Osteoblast (primary cell): ENCODE data around the gene C1QTNF2. TPM values are rescaled to one million over a fixed set of nuclear protein-coding genes. Genes with fewer than 3 reads are reported as not detected.

Experiments
- DNase-seq: peaks from one replicate; pipeline ENCODE4 v3.0.0; 2011; ENCODE audit warnings: low spot score, mixed read lengths; ENCODE audit not compliant: insufficient read length; ENCODE audit errors: missing footprints
- H2AFZ ChIP-seq: 2 replicates; pipeline ENCODE4 v1.6.0; 2011; ENCODE audit warnings: mild to moderate bottlenecking, low read length
- H3K27ac ChIP-seq: 2 replicates; pipeline ENCODE4 v1.5.1; 2011; ENCODE audit warnings: mild to moderate bottlenecking, low read depth, low read length, moderate library complexity
- H3K27me3 ChIP-seq: 2 replicates; pipeline ENCODE4 v1.6.0; 2012; ENCODE audit warnings: mild to moderate bottlenecking, control low read depth, inconsistent platforms, low read length, moderate library complexity; ENCODE audit not compliant: insufficient read depth
- H3K36me3 ChIP-seq: 2 replicates; pipeline ENCODE4 v1.5.1; 2011; ENCODE audit warnings: mild to moderate bottlenecking, low read length, control low read depth, moderate library complexity; ENCODE audit not compliant: insufficient read depth
- H3K4me1 ChIP-seq: 2 replicates; pipeline ENCODE4 v1.5.1; 2011; ENCODE audit warnings: mild to moderate bottlenecking, low read length, control low read depth, moderate library complexity; ENCODE audit not compliant: insufficient read depth
- H3K4me2 ChIP-seq: 2 replicates; pipeline ENCODE4 v1.6.0; 2011; ENCODE audit warnings: mild to moderate bottlenecking, low read length; ENCODE audit not compliant: insufficient read depth
- H3K4me3 ChIP-seq: fragments of 200-600 bp; sonication (generic); 3 replicates; pipeline ENCODE4 v1.5.1; 2012; ENCODE audit warnings: mild to moderate bottlenecking, low read length, inconsistent platforms; ENCODE audit not compliant: insufficient read depth
- H3K79me2 ChIP-seq: 2 replicates; pipeline ENCODE4 v1.6.0; 2012; ENCODE audit warnings: mild to moderate bottlenecking, low read length, control low read depth, inconsistent platforms; ENCODE audit not compliant: insufficient read depth
- H3K9me3 ChIP-seq: 2 replicates; pipeline ENCODE4 v1.5.1; 2011; ENCODE audit warnings: low read depth, low read length, control low read depth
- H4K20me1 ChIP-seq: 2 replicates; pipeline ENCODE4 v1.6.0; 2012; ENCODE audit warnings: mild to moderate bottlenecking, low read length, control low read depth; ENCODE audit not compliant: insufficient read depth
- total RNA-seq: library from RNA; depleted of rRNA; stranded (reverse); fragments of >200 nt; gene quantifications from 2 replicates; pipeline ENCODE4 v1.2.3, GENCODE V29; 2012
- TF ChIP-seq, protein P1 (sequence below): IDR thresholded peaks from 2 replicates; pipeline ENCODE4 v1.5.1; 2011; ENCODE audit warnings: mild to moderate bottlenecking, low read depth, low read length, moderate library complexity; ENCODE audit errors: extremely low read depth

The C1QTNF2 gene
- total RNA-seq, 1 donor: under 0.01 TPM

DNA sequence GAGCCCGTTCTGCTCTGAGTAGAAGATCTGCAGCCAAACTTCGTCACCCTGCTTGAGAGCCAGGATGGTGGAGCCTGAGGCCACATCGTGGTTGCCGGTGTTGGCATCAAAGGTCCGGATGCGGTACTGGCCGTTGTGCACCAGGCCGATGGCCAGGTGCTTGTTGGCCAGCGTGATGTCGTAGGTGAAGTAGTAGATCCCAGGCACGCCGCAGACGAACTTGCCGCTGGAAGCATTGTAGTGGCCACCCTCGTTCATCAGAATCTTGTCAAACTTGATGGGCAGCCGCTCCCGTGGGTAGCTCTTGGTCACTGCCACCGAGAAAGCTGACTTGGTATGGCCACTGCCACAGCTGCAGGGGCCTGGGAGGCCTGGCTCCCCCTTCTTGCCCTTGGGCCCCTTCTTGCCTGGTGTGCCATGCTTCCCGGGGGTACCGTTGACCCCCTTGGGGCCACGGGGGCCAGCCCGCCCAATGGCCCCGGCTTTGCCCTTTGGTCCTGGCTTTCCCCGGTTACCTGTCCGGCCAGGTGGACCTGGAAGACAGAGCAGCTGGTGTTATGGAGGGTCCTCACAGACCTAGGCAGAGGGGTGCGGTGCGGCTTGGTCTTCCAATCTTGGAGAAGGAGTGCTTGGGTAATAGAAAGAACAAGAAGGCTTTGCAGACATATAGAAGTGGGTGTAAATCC lies 21.0 kb downstream of the C1QTNF2 start:
- no peaks in the 10 kb centered on the region for H4K20me1 ChIP-seq
- TF ChIP-seq, protein P1, sequence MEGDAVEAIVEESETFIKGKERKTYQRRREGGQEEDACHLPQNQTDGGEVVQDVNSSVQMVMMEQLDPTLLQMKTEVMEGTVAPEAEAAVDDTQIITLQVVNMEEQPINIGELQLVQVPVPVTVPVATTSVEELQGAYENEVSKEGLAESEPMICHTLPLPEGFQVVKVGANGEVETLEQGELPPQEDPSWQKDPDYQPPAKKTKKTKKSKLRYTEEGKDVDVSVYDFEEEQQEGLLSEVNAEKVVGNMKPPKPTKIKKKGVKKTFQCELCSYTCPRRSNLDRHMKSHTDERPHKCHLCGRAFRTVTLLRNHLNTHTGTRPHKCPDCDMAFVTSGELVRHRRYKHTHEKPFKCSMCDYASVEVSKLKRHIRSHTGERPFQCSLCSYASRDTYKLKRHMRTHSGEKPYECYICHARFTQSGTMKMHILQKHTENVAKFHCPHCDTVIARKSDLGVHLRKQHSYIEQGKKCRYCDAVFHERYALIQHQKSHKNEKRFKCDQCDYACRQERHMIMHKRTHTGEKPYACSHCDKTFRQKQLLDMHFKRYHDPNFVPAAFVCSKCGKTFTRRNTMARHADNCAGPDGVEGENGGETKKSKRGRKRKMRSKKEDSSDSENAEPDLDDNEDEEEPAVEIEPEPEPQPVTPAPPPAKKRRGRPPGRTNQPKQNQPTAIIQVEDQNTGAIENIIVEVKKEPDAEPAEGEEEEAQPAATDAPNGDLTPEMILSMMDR: no peak

DNA sequence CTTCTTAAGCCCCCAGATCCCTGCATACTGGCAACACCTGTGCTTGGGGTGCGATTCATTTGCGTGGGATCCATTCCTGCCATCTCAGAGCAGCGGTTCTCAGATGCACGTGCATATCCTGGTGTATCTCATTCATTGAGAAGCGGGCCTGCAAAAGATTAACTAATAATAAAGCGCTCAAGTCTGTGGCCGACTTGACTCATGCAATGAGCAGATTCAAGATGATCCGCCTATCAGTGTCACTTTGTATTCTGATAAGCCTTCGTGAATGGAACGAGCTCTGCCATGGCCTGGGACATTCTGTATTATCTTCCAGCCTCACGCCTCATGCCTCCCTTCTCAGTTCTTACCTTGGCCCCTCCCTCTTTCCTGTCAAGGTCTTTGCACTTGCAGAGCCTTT lies 22.3 kb downstream of the C1QTNF2 start:
- DNase-seq: no peak
- no peaks in the 10 kb centered on the region for H3K4me1 ChIP-seq
- no peaks in the 10 kb centered on the region for H3K36me3 ChIP-seq
- TF ChIP-seq, protein P1: no peak
- H3K4me3 ChIP-seq: no peak overlapping the region
- H3K9me3 ChIP-seq: no peaks in the 10 kb centered on the region
- H3K4me2 ChIP-seq: no peak overlapping the region
- H3K27ac ChIP-seq: no peak overlapping the region
- no peaks in the 10 kb centered on the region for H4K20me1 ChIP-seq
- no peak overlapping the region for H2AFZ ChIP-seq
- H3K27me3 ChIP-seq: no peaks in the 10 kb centered on the region
- H3K79me2 ChIP-seq: no peaks in the 10 kb centered on the region

More for the DNA sequence above, 21.0 kb downstream of the C1QTNF2 start:
- Histone ChIP-seq H3K36me3 (no peaks in the 10 kb centered on the region), H3K4me3 (no peak overlapping the region), H3K4me2 (no peak overlapping the region), H2AFZ (no peak overlapping the region), H3K4me1 (no peaks in the 10 kb centered on the region), H3K9me3 (no peaks in the 10 kb centered on the region), H3K79me2 (no peaks in the 10 kb centered on the region), H3K27me3 (no peaks in the 10 kb centered on the region), H3K27ac (no peak overlapping the region)
- no peak for DNase-seq

GRCh38 chr5:160347448-160347847 lies 23.0 kb downstream of the C1QTNF2 start:
- TF ChIP-seq, protein P1: no peak
- peaks cover 6% of the 10 kb centered on the region for H3K4me1 ChIP-seq
- DNase-seq: no peak
- no peaks in the 10 kb centered on the region for H3K36me3 ChIP-seq
- no peaks in the 10 kb centered on the region for H4K20me1 ChIP-seq
- no peaks in the 10 kb centered on the region for H3K27me3 ChIP-seq
- H2AFZ ChIP-seq: no peak overlapping the region
- no peaks in the 10 kb centered on the region for H3K79me2 ChIP-seq
- no peaks in the 10 kb centered on the region for H3K9me3 ChIP-seq
- no peak overlapping the region for H3K4me3 ChIP-seq
- no peak overlapping the region for H3K27ac ChIP-seq
- no peak overlapping the region for H3K4me2 ChIP-seq

- no peaks in the 10 kb centered on the region for H3K79me2 ChIP-seq
- H3K27me3 ChIP-seq: no peaks in the 10 kb centered on the region
- no peak overlapping the region for H3K4me2 ChIP-seq
- H2AFZ ChIP-seq: no peak overlapping the region
- TF ChIP-seq, protein P1: no peak
- H3K4me3 ChIP-seq: no peak overlapping the region
- H4K20me1 ChIP-seq: no peaks in the 10 kb centered on the region
- H3K9me3 ChIP-seq: no peaks in the 10 kb centered on the region
- H3K27ac ChIP-seq: no peak overlapping the region
- peak; percentile 72 for DNase-seq
- H3K36me3 ChIP-seq: no peaks in the 10 kb centered on the region
- peaks cover 10% of the 10 kb centered on the region for H3K4me1 ChIP-seq
Measured at GRCh38 chr5:160342413-160342941, 27.9 kb downstream of the C1QTNF2 start.
